Hematopoietic multipotent progenitor cell treated with erythropoietin and hydrocortisone succinate and interleukin-3 and kit ligand, for 17 days (in vitro differentiated cells): Measurements from ENCODE around the gene SNCB.
"Not testable (repeated sequence)": the region's sequence is repeated elsewhere in the genome, so short reads cannot be mapped to it uniquely, and the experiment has no call there.

ENCODE experiments used
- DNase-seq: peaks from one replicate; pipeline ENCODE4 v3.0.0-alpha.2; 2015; ENCODE audit warnings: low spot score

Gene SNCB

DNA sequence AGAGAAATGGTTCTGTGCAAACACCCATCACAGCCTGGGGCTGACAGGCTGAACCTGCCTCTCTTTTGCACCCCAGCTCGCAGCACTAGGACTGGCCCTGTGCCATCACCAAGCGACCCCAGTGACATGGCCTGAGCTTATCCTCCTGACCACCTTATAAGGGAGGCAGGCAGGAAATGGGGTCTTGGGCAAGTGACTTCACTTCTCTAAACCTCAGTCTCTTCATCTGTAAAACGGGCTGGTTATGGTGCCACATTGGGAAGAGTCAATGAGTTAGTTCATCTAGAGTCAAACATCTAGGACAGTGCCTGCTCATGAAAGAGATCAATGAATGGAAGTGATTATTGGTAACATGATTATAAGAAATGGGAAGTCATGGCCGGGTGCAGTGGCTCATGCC is 6.2 kb downstream of the SNCB start:
- DNase-seq = no peak

DNA sequence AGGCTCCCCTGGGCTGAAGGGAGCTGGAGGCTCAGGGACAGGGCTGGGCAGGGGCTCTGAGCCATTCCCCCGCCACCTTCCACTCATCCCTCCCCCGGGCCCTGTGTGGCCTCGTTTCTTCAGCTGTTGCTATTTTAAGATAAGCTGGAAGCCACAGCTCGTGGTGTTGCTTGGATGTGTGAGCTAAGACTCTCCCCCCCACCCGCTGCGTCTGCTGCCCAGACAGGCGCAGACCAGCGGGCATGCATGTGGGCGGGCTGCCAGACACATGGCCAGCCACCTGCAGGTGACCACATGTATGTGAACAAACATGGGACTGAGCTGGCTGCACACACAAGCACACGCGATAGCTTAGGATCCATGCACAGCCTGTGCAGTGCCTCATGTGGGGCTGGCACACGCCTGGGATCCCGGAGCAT is 8.7 kb downstream of the SNCB start:
- no peak for DNase-seq

DNA sequence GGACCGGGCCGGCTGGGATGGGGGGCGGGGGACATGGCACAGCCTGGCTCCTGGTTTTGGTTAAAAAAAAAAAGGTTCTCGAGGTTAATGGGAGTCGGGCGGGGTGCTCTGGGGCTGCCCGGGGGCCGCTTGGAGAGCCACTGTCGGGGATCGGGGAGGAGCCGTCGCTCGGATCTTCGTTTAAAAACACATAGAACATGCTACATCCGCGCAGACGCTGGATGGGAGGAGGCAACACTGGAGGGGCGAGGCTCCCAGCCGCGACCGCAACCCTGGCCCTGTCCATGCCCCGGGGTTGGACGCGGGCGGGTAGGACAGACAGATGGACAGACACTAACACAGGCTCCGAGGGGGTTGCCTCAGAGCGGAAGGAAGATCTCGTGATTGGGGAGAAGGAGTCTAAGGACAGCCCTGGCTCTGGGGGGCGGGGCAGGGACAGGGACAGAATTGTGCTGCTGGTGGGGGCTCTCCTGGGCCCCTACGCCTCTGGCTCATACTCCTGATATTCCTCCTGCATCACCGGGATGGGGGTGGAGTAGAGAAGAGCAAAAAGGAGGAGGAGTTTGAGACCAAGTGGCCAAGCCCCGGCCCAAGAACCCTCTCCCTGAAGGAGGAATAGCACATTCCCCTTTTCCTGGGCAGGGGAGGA is 9.9 kb downstream of the SNCB start:
- DNase-seq = no peak

- no peak for DNase-seq
Measured at GRCh38 chr5:176619569-176620332, 10.6 kb downstream of the SNCB start.

- peak; percentile 75 for DNase-seq
Measured at GRCh38 chr5:176619203-176619568, 11.1 kb downstream of the SNCB start.

DNA sequence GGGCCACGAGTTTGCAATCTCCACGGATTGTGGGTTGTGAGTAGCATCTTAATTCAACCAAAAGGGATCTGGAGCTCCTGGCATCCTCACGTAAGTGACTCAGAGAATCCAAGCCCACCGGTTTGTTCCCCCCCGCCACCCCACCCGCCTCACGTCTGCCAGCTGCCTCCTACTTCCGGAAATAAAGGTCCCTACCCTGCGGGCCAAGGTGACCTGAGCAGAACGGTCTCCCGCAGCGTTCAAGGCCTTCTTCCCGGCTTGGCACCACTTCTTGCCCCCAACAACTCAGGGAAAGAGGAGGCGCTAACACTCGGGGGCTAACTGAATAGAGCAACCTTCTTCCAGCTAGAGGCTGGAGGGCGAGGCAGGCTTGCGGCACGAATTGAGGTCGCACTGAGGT is 11.6 kb downstream of the SNCB start:
- no peak for DNase-seq

DNA sequence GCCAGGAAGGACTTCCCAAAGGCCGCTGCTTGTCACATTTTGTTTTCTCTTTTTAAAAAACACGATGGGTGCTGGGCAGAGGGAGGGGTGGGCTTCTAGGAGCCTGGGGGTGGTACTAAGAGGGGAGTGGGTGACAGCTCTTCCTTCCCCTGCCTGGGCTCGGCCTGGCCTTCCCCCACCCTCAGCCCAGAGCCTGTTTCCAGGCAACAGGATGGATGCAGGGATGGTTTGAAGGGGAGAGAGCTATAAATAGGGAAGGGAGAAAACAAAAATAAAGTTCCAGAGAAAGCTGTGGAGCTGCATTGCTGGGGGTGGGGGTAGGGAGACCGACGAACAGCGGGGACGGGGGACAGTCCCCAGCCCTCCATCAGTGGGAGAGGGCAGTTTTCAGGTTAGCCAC is 13.8 kb downstream of the SNCB start:
- DNase-seq = no peak

- no peak for DNase-seq
Measured at GRCh38 chr5:176614805-176615478, 15.4 kb downstream of the SNCB start.

DNA sequence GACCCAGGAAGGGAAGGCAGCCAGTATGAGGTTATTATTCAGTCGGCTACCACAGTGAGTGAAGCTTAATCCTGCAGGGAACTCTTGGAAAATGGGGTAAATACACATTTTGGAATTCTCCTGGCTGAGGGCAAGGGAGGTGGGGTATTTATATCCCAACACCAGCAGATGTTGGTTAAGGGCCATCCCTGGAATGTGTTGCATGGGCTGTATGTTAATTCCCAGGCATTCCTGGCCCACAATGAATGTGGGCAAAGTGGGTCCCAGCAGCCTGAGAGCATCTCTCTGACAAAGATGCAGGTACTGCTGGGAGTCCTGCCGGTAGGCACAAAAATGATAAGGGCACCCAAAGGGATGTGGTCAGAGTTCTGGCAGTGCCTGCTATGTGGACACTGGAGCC is 17.5 kb downstream of the SNCB start:
- no peak for DNase-seq

DNA sequence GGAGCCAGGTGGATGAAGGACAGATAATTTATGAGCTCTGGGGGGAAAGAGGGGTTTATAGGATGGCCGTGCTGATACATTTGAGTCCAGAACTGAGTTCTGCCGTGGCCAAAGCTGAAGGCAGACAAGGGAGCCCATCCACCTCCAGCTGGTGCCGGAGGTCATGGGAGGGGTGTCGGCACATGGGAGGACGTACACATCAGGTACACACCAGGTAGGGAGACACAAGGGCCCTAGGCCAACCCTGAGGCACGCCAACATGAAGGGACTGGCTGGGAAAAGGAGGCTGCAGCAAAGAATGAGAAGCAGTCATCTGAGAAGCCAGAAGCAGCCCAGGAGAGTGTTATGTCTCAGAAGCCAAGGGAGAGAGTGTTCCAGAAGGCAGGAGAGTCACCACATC is 18.3 kb downstream of the SNCB start:
- DNase-seq = no peak

DNA sequence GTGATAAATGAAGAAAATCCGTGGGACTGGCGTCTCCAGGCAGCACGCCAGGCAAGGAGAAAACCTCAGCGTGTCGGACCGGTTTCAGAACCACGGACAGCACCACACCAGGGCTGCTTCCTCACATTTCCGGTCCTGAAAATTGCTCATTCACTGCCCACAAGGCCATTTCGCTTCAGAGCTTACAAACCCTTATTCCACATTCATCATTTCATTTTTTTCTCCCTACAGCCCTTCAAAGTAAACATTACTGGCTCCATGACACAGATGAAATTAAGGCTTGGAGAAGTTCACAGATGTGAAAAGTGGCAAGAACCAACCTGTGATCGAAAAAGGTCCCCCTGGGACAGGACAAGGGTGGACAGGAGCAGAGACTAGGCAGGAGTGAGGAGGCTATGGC is 18.9 kb downstream of the SNCB start:
- DNase-seq = peak; percentile 13

DNA sequence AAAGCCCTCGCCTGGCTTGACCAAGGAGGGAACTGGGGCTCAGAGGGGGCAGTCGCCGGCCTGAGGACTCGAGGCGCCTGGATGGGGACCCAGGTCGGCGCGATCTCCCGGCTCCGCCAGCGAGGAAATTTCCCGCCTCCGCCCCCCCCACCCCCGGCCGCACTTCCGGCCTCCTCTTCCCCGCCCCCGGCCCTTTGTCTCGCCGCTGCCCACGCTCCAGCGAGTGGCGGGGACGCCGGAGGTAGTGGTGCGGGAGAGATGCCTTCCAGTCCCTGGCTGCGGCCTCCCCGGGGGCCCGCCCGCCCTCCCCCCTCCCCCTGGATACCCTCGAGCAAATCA is 19.9 kb downstream of the SNCB start:
- no peak for DNase-seq

- DNase-seq = peak; percentile 61
Measured at GRCh38 chr5:176609724-176610434, 20.5 kb downstream of the SNCB start, which contains the start of gene GPRIN1. Gene GPRIN1 (minus strand): TSS chr5:176610156. CDS start chr5:176599834, 10,322 bp downstream.

DNA sequence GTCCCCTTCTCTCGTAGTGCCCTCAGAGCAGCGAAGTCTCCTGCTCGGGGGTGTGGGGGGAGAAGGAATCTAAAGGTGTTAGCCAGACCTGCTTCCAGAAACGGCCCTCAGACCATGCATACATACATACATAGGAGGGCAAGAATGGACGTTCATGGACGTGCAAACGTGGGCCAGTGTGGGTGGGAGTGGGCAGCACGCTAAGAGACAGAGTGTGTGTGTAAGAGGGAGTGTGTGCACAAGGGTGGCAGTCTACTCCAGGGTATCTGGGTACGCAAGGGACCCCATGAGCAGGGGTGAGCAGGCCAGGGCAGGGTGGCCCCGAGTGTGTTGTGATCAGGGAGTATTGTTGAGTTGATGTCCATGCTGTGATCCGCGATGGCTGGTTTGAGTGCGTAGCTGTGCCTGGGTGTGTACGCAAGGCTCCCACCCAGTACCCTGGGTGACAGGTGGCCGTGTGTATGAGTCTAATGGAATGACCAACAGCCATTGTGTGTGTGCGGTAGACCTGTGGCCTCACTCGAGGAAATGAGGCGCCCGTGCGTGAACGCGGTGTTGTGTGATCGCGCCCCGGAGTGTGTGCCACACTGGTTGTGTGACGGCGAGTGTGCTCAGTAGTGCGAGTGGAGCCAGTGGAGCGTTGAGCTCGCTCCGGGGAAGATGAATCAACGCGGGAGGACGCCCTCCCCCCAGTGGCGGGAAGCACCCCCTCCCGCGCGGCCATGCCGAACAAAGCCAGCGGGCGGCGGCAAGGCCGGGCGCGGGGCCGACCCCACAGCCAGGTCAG is 21.2 kb downstream of the SNCB start:
- DNase-seq = no peak

DNA sequence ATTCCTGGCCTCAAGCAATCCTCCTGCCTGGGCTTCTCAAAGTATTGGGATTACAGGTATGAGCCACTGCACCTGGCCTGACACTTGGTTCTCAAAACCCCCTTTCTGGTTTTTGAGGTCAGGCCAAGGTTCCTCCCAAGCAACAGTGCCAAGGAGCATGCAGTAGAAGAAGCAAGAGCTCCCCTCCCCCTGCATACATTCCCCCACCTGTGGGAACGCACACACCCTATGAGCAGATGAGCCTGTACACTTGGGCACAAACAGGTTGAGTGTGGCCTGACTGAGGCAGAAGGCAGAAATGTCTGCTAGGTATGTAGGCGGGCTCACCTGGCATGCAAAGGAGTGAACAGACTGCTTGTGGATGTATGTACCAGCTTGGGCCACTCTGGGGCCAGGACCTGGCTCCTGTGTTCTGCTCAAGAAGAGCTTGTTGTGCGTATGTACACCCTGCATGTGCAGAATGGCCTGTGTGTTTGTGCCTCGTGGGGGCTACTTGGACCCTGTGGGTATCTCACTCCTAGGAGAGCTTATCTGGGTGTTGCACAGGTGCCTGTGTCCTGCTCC is 22.1 kb downstream of the SNCB start:
- no peak for DNase-seq

DNA sequence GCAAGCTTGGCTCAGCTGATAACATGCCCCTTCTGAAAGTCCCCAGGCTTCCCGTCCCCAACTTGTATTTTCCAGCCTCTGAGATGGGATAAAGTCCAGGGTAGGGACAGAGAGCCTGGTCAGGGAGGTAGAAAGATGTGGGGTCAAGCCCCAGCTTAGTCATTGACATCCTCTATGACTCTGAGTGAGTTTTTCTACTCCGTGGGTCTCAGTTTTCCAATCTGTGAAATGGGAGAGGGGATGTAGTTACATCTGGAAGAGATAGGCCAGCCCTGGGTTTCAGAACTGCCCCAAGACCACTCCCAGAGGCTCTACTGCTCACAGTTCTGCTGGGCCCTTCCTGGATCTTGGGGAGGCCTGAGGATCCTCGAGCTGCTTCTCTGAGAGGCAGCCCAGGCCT is 23.5 kb downstream of the SNCB start:
- DNase-seq = no peak

DNA sequence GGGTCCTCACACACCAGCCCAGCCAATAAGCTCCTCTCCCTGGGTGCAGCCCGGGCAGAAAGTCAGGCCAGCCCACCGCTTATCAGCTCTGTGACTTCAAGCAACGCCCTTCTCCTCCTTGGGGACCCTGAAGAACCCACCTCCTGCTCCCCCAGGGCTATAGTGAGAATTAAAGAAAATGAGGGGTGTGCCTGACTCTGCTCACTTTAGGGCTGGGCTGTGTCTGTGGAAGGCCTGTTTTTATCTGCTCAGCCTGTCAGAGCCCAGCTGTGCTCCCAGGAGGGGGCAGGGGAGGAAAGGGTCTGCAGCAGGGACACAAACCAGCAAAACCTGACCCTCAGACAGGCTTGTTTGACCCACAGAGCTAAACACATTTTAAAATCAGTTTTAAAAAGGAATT is 24.3 kb downstream of the SNCB start:
- no peak for DNase-seq

- no peak for DNase-seq
Measured at GRCh38 chr5:176603091-176603490, 27.2 kb downstream of the SNCB start.

DNA sequence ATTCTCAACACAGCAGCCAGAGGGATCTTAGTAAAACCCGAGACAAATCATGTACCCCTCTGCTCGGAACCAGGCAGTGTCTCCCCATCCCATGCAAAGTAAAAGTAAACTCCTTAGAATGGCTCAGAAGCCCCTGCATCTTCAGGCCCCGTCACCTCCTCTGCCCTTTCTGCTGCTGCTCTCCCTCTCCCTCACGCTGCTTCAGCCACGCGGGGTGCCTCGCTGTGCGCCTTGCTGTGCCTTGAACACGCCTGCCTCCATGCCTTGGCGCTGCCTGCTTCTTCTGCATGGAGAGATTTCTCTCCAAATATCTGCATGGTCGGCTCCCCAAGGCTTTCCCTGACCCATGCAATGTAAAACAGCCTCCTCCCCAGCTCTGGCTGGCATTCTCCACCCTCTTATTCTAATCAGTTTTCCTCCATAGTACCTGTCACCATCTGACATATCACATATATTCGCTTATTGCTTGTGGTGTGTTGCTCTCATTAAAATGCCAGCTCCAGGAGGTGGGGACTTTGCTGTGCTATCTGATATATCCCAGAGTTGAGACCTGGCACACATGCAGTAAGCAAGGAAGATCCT is 28.3 kb downstream of the SNCB start:
- no peak for DNase-seq

GRCh38 chr5:176599749-176600430 is 30.4 kb downstream of the SNCB start:
- not testable (repeated sequence) for DNase-seq
